Measurements from ENCODE around the gene TBC1D1.

- TF ChIP-seq CTCF (IDR thresholded peaks at IDR 0.05) (no peak), POLR2AphosphoS5 (IDR thresholded peaks at IDR 0.05; ENCODE audit: insufficient read depth in 1 of 2, low read depth in 1 of 2) (no peak)
Measured at GRCh38 chr4:37902738-37903693, 12.1 kb downstream of the TBC1D1 start.

All from vagina (tissue), 2 donors.